ENCODE data around the gene NPIPB4.
A peak's percentile ranks its signal among the peaks of the same experiment; 100 is the strongest.
"Not testable (repeated sequence)": the region's sequence is repeated elsewhere in the genome, so short reads cannot be mapped to it uniquely, and the experiment has no call there.

The NPIPB4 gene

DNA sequence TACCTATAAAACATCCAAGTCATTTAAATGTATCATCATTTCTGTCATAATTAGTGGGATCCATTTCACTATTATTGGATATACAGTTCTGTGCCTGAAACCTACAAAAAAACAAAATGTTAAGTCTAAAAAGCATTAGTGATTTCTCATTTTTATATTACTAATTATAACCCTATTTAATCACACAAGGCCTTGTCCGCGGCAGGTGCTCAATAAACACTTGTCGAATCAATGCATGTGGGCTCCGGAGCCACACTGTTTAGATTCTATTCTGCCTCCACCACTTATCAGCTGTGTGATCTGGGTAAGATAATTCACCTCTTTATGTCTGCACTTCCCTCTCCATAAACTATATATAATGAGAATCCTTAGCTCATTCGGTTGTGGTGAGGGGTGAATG, at the start of gene NPIPB4:
TSS of gene NPIPB4 (minus strand) at position 101 of the 400 bp plus-strand sequence. CDS start 378 bp downstream, outside the sequence.
- DNase-seq, result not testable (repeated sequence)

- not testable (repeated sequence) for DNase-seq
These were observed 41.4 kb upstream of the NPIPB4 start for GRCh38 chr16:21898998-21899397.

DNA sequence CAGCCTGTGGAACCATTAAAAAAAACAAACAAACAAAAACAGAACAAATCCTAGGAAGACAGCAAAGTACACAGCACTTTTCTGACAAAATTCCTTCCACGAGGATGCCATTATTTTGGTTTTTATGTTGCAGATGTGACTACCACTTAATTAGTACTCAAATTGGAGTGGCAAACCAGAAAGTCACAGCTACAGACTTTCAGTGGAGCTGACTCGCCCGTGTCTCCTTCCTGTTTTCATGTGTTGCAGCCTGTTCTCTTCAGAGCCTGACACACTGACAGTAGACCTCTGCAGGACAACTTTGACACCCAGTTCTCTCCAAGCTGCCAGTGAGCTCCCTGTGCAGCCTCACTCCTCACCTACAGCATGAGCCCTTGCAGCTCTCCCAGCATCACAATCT, 24.4 kb upstream of the NPIPB4 start:
- DNase-seq, result not testable (repeated sequence)

- not testable (repeated sequence) for DNase-seq
These were observed 20.4 kb downstream of the NPIPB4 start for GRCh38 chr16:21837186-21837585.

- DNase-seq, result not testable (repeated sequence)
These were observed 21.2 kb downstream of the NPIPB4 start for GRCh38 chr16:21836334-21836733.

DNA sequence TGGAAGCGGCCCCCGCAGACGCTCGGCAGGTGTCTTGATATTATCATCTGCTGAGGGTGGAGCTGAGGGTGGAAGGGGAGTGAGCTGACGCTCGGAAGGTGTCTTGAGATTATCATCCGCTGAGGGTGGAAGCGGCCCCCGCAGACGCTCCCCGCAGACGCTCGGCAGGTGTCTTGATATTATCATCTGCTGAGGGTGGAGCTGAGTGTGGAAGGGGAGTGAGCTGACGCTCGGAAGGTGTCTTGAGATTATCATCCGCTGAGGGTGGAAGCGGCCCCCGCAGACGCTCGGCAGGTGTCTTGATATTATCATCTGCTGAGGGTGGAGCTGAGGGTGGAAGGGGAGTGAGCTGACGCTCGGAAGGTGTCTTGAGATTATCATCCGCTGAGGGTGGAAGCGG, 21.8 kb downstream of the NPIPB4 start:
- DNase-seq, result not testable (repeated sequence)

GRCh38 chr16:21834211-21834610, 23.3 kb downstream of the NPIPB4 start:
- not testable (repeated sequence) for DNase-seq

DNA sequence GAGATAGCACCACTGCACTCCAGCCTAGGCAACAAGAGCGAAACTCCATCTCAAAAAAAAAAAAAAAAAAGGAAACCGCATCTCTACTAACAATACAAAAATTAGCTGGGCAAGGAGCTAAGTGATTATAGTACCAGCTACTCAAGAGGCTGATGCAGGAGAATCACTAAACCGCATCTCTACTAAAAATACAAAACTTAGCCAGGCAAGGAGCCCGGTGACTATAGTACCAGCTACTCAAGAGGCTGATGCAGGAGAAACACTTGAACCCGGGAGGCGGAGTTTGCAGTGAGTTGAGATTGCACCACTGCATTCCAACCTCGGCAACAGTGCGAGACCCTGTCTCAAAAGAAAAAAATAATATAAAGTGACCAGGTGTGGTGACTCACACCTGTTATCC, 27.6 kb downstream of the NPIPB4 start:
- DNase-seq, result not testable (repeated sequence)

DNA sequence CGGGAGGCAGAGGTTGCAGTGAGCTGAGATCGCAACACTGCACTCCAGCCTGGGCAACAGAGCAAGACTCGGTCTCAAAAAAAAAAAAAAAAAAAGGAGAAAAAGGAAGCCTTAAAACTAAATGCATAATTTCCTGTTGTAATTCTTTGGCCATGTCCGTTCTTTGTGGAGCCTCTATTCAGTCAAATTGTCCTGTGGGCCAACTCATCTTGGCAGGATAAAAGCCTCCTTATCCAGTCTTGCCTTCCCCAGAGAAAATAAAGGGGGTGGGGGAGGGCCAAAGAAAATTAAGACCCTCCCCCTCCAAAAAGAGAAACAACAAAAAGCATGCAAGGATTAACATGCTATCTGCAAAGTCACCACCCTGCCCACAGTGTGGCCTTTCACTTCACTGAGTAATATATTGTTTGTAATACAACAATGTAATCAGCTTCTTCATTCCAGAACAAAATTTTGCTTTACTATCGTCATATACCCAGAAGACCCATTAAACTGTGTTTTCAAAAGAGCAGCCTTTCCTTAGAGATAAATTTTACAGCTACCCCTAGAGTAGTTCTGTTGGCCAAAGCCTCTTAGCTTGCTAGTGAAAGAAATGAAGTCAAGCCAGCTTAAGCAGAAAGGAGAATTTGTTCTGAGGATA, 31.4 kb downstream of the NPIPB4 start:
- not testable (repeated sequence) for DNase-seq

DNA sequence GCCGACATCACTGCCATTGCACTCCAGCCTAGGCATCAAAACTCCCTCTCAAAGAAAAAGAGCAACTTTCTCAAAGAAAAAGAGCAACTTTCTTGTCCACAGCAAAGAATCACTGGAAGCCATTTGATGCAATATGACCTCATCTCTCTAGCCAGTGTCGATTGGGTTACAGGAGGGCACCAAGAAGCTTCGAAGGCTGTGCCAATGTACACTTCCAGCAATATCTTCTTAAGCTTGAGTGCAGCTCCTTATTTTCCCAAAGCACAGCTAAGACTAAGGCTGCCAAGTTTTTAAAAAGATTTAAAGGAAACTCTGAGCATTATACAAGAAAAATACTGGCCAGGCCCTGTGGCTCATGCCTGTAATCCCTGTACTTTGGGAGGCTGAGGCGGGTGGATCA, 32.0 kb downstream of the NPIPB4 start:
- DNase-seq, result not testable (repeated sequence)

- DNase-seq, result not testable (repeated sequence)
These were observed 34.3 kb downstream of the NPIPB4 start for GRCh38 chr16:21823258-21823657.

- DNase-seq, result not testable (repeated sequence)
These were observed 36.6 kb downstream of the NPIPB4 start for GRCh38 chr16:21820908-21821465.

GRCh38 chr16:21820028-21820907, 37.3 kb downstream of the NPIPB4 start:
- DNase-seq, result peak; percentile 33 to 86

DNA sequence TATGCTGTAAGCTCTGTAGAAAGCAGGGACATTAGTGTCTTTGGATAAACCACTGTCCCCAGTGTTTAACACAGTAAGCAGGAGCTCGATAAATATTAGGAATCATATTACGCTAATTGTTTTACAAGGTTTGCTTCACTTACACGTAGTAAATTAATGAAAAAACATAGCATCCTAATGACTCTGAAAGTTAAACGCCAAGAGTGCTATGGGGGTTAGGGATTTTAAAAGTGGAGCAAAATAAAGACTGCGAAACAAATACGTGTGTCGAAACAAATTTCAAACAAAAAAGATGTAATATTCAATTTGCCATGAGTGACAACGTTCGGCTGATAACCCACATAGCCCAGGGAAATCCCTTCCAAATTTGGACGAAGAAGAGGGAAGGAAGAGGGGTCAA, 37.9 kb downstream of the NPIPB4 start:
- not testable (repeated sequence) for DNase-seq

DNA sequence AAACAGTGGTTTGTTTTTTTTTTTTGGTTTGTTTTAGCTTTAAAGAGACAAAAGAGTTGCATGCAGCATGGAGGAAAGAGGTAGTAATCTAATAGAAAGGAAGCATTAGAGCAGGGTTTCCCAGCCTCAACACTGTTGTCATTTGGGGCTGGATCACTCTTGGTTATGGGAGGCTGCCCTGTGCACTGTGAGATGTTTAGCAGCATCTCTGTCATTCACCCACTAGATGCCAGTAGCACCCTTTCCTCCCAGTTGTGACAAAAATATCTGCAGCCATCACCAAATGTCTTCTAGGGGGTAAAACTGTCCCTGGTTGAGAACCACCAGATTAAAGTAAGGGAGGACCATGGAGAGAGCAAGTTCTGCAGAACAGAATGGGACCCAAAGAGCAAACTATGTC, 40.5 kb downstream of the NPIPB4 start:
- not testable (repeated sequence) for DNase-seq

DNA sequence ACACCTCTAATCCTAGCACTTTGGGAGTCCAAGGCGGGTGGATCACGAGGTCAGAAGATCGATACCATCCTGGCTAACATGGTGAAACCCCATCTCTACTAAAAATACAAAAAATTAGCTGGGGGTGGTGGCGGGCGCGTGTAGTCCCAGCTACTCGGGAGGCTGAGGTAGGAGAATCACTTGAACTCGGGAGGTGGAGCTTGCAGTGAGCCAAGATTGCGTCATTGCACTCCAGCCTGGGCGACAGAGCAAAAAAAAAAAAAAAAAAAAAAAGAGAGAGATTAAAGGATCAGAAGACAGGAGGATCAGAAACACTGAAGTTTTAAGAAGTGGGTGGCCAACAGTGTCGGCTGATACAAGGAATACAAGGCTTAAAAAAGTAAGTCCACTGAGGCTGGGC, 41.9 kb downstream of the NPIPB4 start:
- not testable (repeated sequence) for DNase-seq

DNA sequence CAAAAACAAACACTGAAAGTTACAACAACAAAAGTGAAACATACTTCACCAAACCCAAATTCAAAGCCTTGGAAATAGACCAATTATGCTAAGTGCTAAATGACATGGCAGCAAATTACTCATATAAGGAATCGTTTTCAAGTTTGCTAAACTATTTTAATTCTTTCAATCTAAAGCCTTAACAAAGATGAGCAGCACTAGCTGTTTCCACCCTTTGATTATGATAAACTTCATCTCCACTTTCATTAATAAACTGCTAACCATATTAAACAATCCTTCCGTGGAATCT, 55.2 kb downstream of the NPIPB4 start:
- DNase-seq, result not testable (repeated sequence)

DNA sequence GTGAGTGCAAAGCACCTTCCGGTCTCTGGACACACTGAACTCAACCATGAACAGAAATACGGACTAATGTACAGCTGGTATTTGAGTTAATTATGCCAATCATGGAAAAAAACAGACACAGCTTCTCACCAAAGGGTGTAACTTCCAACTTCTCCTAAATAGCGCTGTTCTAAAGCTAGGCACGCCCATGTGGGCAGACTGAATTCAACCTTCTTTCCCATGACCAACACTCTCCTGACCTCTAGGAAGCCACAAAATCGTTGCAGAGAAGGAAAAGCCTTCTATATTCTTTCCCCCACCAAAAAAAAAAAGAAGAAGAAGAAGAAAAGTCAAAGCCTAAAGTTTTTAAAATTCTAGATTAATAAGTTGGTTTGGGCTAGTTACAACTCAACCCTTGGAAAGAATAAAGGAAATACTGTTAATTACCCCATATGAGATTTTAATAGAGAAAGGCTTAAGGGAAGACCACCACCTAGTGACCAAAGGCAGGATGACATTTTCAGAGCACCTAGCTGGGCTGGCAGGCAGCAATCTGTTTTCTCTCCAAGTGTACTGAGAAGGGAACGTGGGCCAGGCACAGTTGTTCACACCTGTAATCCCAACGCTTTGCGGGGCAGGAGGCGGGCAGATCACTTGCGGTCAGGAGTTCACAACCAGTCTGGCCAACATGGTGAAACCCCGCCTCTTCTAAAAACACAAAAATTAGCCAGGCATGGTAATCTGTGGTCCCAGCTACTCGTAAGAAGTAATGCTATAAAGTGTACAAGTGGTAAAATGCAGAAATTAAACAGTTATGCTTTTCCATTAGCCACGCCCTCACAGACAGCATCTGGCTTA, 55.8 kb downstream of the NPIPB4 start:
- DNase-seq, result peak in 1 of 2 experiments; percentile 27

- DNase-seq, result not testable (repeated sequence)
These were observed 59.0 kb downstream of the NPIPB4 start for GRCh38 chr16:21798601-21799000.

GRCh38 chr16:21793310-21793709, 64.2 kb downstream of the NPIPB4 start:
- DNase-seq, result not testable (repeated sequence)

GRCh38 chr16:21790506-21790905, 67.0 kb downstream of the NPIPB4 start:
- not testable (repeated sequence) for DNase-seq

Data from NCI-H446 (cell line).